HEK293 (cell line): ENCODE data around the gene C1orf122.
A peak's percentile ranks its signal among the peaks of the same experiment; 100 is the strongest.

ENCODE experiments used
- CTCF ChIA-PET: fragments of 350-600 bp; formaldehyde crosslinking; extraction: SDS; loops from one replicate; lab custom pipeline; 2021; ENCODE audit warnings: antibody characterized with exemption; lab: Yijun Ruan, JAX
- POLR2A ChIA-PET: fragments of 300-600 bp; formaldehyde crosslinking; extraction: SDS; loops from one replicate; lab custom pipeline; 2020; ENCODE audit warnings: antibody characterized with exemption, inconsistent platforms; lab: Yijun Ruan, JAX
- H3K27ac ChIP-seq: fragments of 200-500 bp; sonication (Bioruptor generic); 2 replicates; pipeline ENCODE4 v1.5.1; 2014; ENCODE audit warnings: low read depth, low read length, control low read depth, inconsistent platforms; ENCODE audit errors: extremely low read depth
- H3K36me3 ChIP-seq, 2 experiments: fragments of 200-500 bp in 1 of 2; sonication (Bioruptor generic) in 1 of 2; 1 replicate in 1 of 2; 2 replicates in 1 of 2; pipeline ENCODE4 v1.5.1; 2014 to 2017; ENCODE audit warnings: inconsistent platforms in 2 of 2, low read length in 2 of 2; ENCODE audit not compliant: control insufficient read depth in 2 of 2, insufficient read depth in 1 of 2
- H3K4me1 ChIP-seq: fragments of 200-500 bp; sonication (Bioruptor generic); 2 replicates; pipeline ENCODE4 v1.5.1; 2014; ENCODE audit warnings: mild to moderate bottlenecking, low read length, inconsistent platforms; ENCODE audit not compliant: control insufficient read depth, insufficient read depth
- H3K4me3 ChIP-seq: 2 replicates; pipeline ENCODE4 v1.5.1; 2011; ENCODE audit warnings: low read depth, mild to moderate bottlenecking, control low read depth, low read length, moderate library complexity
- H3K9me3 ChIP-seq: fragments of 200-500 bp; sonication (Bioruptor generic); 2 replicates; pipeline ENCODE4 v1.5.1; 2014; ENCODE audit warnings: low read depth, low read length, inconsistent platforms; ENCODE audit not compliant: control insufficient read depth, insufficient read depth
- FEZF1 ChIP-seq: fragments of 450-650 bp; formaldehyde crosslinking; IDR thresholded peaks from 2 replicates; pipeline ENCODE4 v1.5.1; 2016; ENCODE audit warnings: missing biosample characterization, missing genetic modification characterization
- HOXA7 ChIP-seq: sonication (generic); formaldehyde crosslinking; IDR thresholded peaks from 2 replicates; pipeline ENCODE4 v1.8.1; 2022; ENCODE audit warnings: missing genetic modification reagents, borderline replicate concordance
- OVOL3 ChIP-seq: fragments of 450-650 bp; formaldehyde crosslinking; IDR thresholded peaks from 2 replicates; pipeline ENCODE4 v1.5.1; 2016; ENCODE audit warnings: missing biosample characterization, missing genetic modification characterization
- ZBTB20 ChIP-seq: fragments of 450-650 bp; formaldehyde crosslinking; IDR thresholded peaks from 2 replicates; pipeline ENCODE4 v1.5.1; 2016; ENCODE audit warnings: missing biosample characterization, missing genetic modification characterization
- ZBTB8A ChIP-seq: fragments of 450-650 bp; formaldehyde crosslinking; IDR thresholded peaks from 2 replicates; pipeline ENCODE4 v1.5.1; 2016; ENCODE audit warnings: missing biosample characterization, missing genetic modification characterization
- ZNF157 ChIP-seq: fragments of 450-650 bp; formaldehyde crosslinking; IDR thresholded peaks from 2 replicates; pipeline ENCODE4 v1.5.1; 2016; ENCODE audit warnings: missing biosample characterization, missing genetic modification characterization
- ZNF211 ChIP-seq: fragments of 450-650 bp; formaldehyde crosslinking; IDR thresholded peaks from 2 replicates; pipeline ENCODE4 v1.5.1; 2016; ENCODE audit warnings: low read depth, missing biosample characterization, missing genetic modification characterization
- ZNF214 ChIP-seq: fragments of 450-650 bp; formaldehyde crosslinking; IDR thresholded peaks from 2 replicates; pipeline ENCODE4 v1.5.1; 2017; ENCODE audit warnings: missing biosample characterization, mild to moderate bottlenecking, missing genetic modification characterization, borderline replicate concordance
- ZNF23 ChIP-seq: fragments of 450-650 bp; formaldehyde crosslinking; IDR thresholded peaks from 2 replicates; pipeline ENCODE4 v1.5.1; 2016; ENCODE audit warnings: missing biosample characterization, missing genetic modification characterization, borderline replicate concordance
- ZNF37A ChIP-seq: fragments of 450-650 bp; IDR thresholded peaks from 2 replicates; pipeline ENCODE4 v1.5.1; 2018; ENCODE audit warnings: missing biosample characterization, missing genetic modification characterization
- ZNF391 ChIP-seq: fragments of 450-650 bp; formaldehyde crosslinking; IDR thresholded peaks from 2 replicates; pipeline ENCODE4 v1.5.1; 2016; ENCODE audit warnings: low read depth, missing biosample characterization, missing genetic modification characterization, borderline replicate concordance
- ZNF501 ChIP-seq: fragments of 450-650 bp; formaldehyde crosslinking; IDR thresholded peaks from 2 replicates; pipeline ENCODE4 v1.5.1; 2016; ENCODE audit warnings: missing biosample characterization, missing genetic modification characterization
- ZNF513 ChIP-seq: fragments of 450-650 bp; IDR thresholded peaks from 2 replicates; pipeline ENCODE4 v1.5.1; 2018; ENCODE audit warnings: missing biosample characterization, missing genetic modification characterization
- ZNF518A ChIP-seq: fragments of 450-650 bp; formaldehyde crosslinking; conservative IDR thresholded peaks from 2 replicates; pipeline ENCODE4 v1.5.1; 2016; ENCODE audit warnings: low read depth, missing biosample characterization, missing genetic modification characterization
- ZNF621 ChIP-seq: fragments of 450-650 bp; formaldehyde crosslinking; IDR thresholded peaks from 2 replicates; pipeline ENCODE4 v1.5.1; 2017; ENCODE audit warnings: missing biosample characterization, missing genetic modification characterization
- ZNF660 ChIP-seq: fragments of 450-650 bp; IDR thresholded peaks from 2 replicates; pipeline ENCODE4 v1.5.1; 2018; ENCODE audit warnings: missing biosample characterization, mild to moderate bottlenecking, missing genetic modification characterization
- ZNF785 ChIP-seq: fragments of 450-650 bp; formaldehyde crosslinking; IDR thresholded peaks from 2 replicates; pipeline ENCODE4 v1.5.1; 2016; ENCODE audit warnings: missing biosample characterization, missing genetic modification characterization
- TF ChIP-seq, protein P1 (sequence below): fragments of 450-650 bp; formaldehyde crosslinking; IDR thresholded peaks from 2 replicates; pipeline ENCODE4 v1.5.1; 2016; ENCODE audit warnings: missing biosample characterization, missing genetic modification characterization

Gene C1orf122

DNA sequence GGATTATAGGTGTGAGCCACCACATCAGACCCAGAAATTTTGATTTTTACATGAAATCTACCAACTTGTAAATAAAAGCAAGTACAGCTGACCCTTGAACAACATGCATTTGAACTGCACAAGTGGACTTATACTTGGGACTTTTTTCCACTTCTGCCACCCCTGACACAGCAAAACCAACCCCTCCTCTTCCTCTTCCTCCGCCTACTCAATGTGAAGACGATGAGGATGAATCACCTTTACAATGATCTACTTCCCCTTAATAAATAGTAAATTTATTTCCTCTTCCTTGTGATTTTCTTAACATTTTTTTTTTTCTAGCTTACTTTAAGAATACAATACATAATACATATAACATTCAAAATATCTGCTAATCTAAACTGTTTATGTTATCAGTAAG, 17.9 kb downstream of the C1orf122 start:
- TF ChIP-seq ZNF513 (tag by site-specific recombination) (0 out of 2 replicates have a peak, but pooled peaks have one; percentile 28), ZNF785 (tag by site-specific recombination) (no peak), ZNF214 (tag by site-specific recombination) (no peak)
- Histone ChIP-seq H3K36me3 (peaks cover 28 to 80% of the 10 kb centered on the region in 2 experiments), H3K4me1 (no peaks in the 10 kb centered on the region), H3K4me3 (no peak overlapping the region), H3K27ac (no peak overlapping the region), H3K9me3 (no peaks in the 10 kb centered on the region)
- CTCF ChIA-PET = interaction anchor here (0.6 to 0.7 kb wide), 3 partner anchors 9 to 34 kb away, joined by 3 read pairs; partner anchors contain the start of gene MTF1
- POLR2A ChIA-PET = no interaction called here

- H3K9me3 ChIP-seq = no peaks in the 10 kb centered on the region
- H3K4me3 ChIP-seq = no peak overlapping the region
- no peaks in the 10 kb centered on the region for H3K4me1 ChIP-seq
- ChIA-PET POLR2A (no interaction called here), CTCF (interaction anchor here (0.7 to 1.2 kb wide), 2 partner anchors 34 to 233 kb away, joined by 3 read pairs; partner anchors contain the start of gene GNL2)
- no peak overlapping the region for H3K27ac ChIP-seq
- TF ChIP-seq ZBTB8A (tag by site-specific recombination) = no peak
- no peak for TF ChIP-seq ZNF157 (tag by site-specific recombination)
- TF ChIP-seq ZBTB20 = no peak
- TF ChIP-seq ZNF501 (tag by site-specific recombination) = no peak
- no peak for TF ChIP-seq HOXA7 (CRISPR knock-in tag)
- TF ChIP-seq ZNF660 (tag by site-specific recombination) = no peak
- no peak for TF ChIP-seq FEZF1 (tag by site-specific recombination)
- TF ChIP-seq ZNF37A (tag by site-specific recombination) = no peak
- TF ChIP-seq, protein P1, sequence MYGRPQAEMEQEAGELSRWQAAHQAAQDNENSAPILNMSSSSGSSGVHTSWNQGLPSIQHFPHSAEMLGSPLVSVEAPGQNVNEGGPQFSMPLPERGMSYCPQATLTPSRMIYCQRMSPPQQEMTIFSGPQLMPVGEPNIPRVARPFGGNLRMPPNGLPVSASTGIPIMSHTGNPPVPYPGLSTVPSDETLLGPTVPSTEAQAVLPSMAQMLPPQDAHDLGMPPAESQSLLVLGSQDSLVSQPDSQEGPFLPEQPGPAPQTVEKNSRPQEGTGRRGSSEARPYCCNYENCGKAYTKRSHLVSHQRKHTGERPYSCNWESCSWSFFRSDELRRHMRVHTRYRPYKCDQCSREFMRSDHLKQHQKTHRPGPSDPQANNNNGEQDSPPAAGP (tag by site-specific recombination) = no peak
- no peak for TF ChIP-seq ZNF391 (tag by site-specific recombination)
- TF ChIP-seq ZNF211 (tag by site-specific recombination) = no peak
- no peak for TF ChIP-seq OVOL3 (tag by site-specific recombination)
- TF ChIP-seq ZNF621 (tag by site-specific recombination) = no peak
- TF ChIP-seq ZNF23 (tag by site-specific recombination) = no peak
- no peak for TF ChIP-seq ZNF518A (tag by site-specific recombination)
- peaks cover 37 to 80% of the 10 kb centered on the region in 2 experiments for H3K36me3 ChIP-seq
Observed at GRCh38 chr1:37828410-37829074, 21.0 kb downstream of the C1orf122 start.
